H1 (cell line): ENCODE measurements around the gene FOXQ1. TPM values are rescaled to one million over a fixed set of nuclear protein-coding genes. Genes with fewer than 3 reads are reported as not detected.
A peak's percentile ranks its signal among the peaks of the same experiment; 100 is the strongest.

ENCODE experiments used
- CTCF ChIA-PET: fragments of 300-600 bp; sonication (Branson Sonifier 250); formaldehyde crosslinking; loops from one replicate; lab custom pipeline; 2021; ENCODE audit not compliant: partially characterized antibody; lab: Charles Lee
- POLR2A ChIA-PET: fragments of 300-600 bp; sonication (Branson Sonifier 250); formaldehyde crosslinking; loops from one replicate; lab custom pipeline; 2021; ENCODE audit warnings: inconsistent platforms; ENCODE audit not compliant: partially characterized antibody; lab: Charles Lee
- DNase-seq, 2 experiments: peaks; one replicate each; pipeline versions ENCODE4 v3.0.0 to v3.0.0-alpha.2; 2010 to 2022; ENCODE audit warnings: low spot score in 2 of 2, low read depth in 1 of 2, mixed read lengths in 1 of 2
- FAIRE-seq: peaks from 2 replicates; lab custom pipeline; 2011; peaks lifted over from hg19 to GRCh38; lab: Jason Lieb, UNC
- H2AFZ ChIP-seq: 2 replicates; pipeline ENCODE4 v1.8.1; 2012; ENCODE audit warnings: low read length, inconsistent platforms
- H2AK5ac ChIP-seq: 2 replicates; pipeline ENCODE4 v1.6.1; 2013; ENCODE audit warnings: low read depth, low read length
- H2BK120ac ChIP-seq: replicated peaks from 2 replicates; pipeline ENCODE3; 2013; ENCODE audit warnings: low read depth, low read length, inconsistent platforms
- H2BK12ac ChIP-seq: 2 replicates; pipeline ENCODE4 v1.6.1; 2013; ENCODE audit warnings: low read depth, low read length
- H2BK15ac ChIP-seq: 2 replicates; pipeline ENCODE4 v1.6.1; 2013; ENCODE audit warnings: low read length
- H2BK20ac ChIP-seq: 2 replicates; pipeline ENCODE4 v1.6.1; 2013; ENCODE audit warnings: low read length
- H2BK5ac ChIP-seq: 2 replicates; pipeline ENCODE4 v1.6.1; 2013; ENCODE audit warnings: low read depth, low read length
- H3K14ac ChIP-seq: 2 replicates; pipeline ENCODE4 v1.6.1; 2013; ENCODE audit warnings: inconsistent platforms; ENCODE audit not compliant: insufficient read length
- H3K18ac ChIP-seq: 2 replicates; pipeline ENCODE4 v1.6.1; 2013; ENCODE audit warnings: low read length; ENCODE audit errors: extremely low read depth
- H3K23ac ChIP-seq: 2 replicates; pipeline ENCODE4 v1.6.1; 2013; ENCODE audit warnings: inconsistent platforms; ENCODE audit not compliant: insufficient read length
- H3K23me2 ChIP-seq: 2 replicates; pipeline ENCODE4 v1.6.1; 2013; ENCODE audit warnings: low read depth, low read length
- H3K27ac ChIP-seq: 2 replicates; pipeline ENCODE4 v1.6.1; 2011; ENCODE audit warnings: low read depth, low read length, inconsistent platforms
- H3K27me3 ChIP-seq, 4 experiments: replicated peaks in 1 of 4; 1 replicate in 1 of 4; 2 replicates in 3 of 4; pipeline versions ENCODE4 v1.6.1 to v1.8.1; 2011 to 2013; ENCODE audit warnings: low read length in 3 of 4, mild to moderate bottlenecking in 3 of 4, inconsistent platforms in 2 of 4, mixed read lengths in 2 of 4, moderate library complexity in 1 of 4; ENCODE audit not compliant: control insufficient read depth in 3 of 4, insufficient read depth in 3 of 4; ENCODE audit errors: extremely low read depth in 1 of 4
- H3K36me3 ChIP-seq, 4 experiments: 2 replicates each; pipeline versions ENCODE4 v1.6.1 to v1.8.1; 2011 to 2013; ENCODE audit warnings: mild to moderate bottlenecking in 4 of 4, low read length in 3 of 4, moderate library complexity in 2 of 4, control low read depth in 1 of 4, inconsistent platforms in 1 of 4; ENCODE audit not compliant: insufficient read depth in 4 of 4, control insufficient read depth in 2 of 4
- H3K4ac ChIP-seq: replicated peaks from 2 replicates; pipeline ENCODE3; 2013; ENCODE audit warnings: low read length, low read depth, mixed read lengths, inconsistent platforms; ENCODE audit not compliant: insufficient read length
- H3K4me1 ChIP-seq, 4 experiments: replicated peaks in 1 of 4; 1 replicate in 1 of 4; 2 replicates in 3 of 4; pipeline versions ENCODE4 v1.6.1 to v1.8.1; 2011 to 2013; ENCODE audit warnings: low read length in 3 of 4, inconsistent platforms in 2 of 4, mixed read lengths in 1 of 4; ENCODE audit not compliant: insufficient read depth in 4 of 4, control insufficient read depth in 3 of 4
- H3K4me2 ChIP-seq, 2 experiments: 2 replicates each; pipeline versions ENCODE4 v1.6.1 to v1.8.1; 2011 to 2013; ENCODE audit warnings: low read depth in 2 of 2, low read length in 2 of 2, control low read depth in 1 of 2, inconsistent platforms in 1 of 2, mild to moderate bottlenecking in 1 of 2; ENCODE audit not compliant: insufficient read depth in 1 of 2
- H3K4me3 ChIP-seq, 4 experiments: fragments of 200-600, 300-600 bp in 1 of 4; sonication (generic), shearing (Covaris generic), sonication (Bioruptor Twin) in 1 of 4; 2 replicates each; pipeline versions ENCODE4 v1.5.1 to v1.8.1; 2011 to 2016; ENCODE audit warnings: low read length in 4 of 4, low read depth in 3 of 4, control low read depth in 2 of 4, inconsistent platforms in 2 of 4, mild to moderate bottlenecking in 2 of 4, mixed read lengths in 1 of 4, moderate library complexity in 1 of 4; ENCODE audit not compliant: insufficient read depth in 2 of 4; ENCODE audit errors: extremely low read depth in 1 of 4
- H3K56ac ChIP-seq: replicated peaks from 2 replicates; pipeline ENCODE3; 2013; ENCODE audit warnings: low read depth, mild to moderate bottlenecking, mixed read lengths, low read length, inconsistent platforms; ENCODE audit not compliant: insufficient read length
- H3K79me1 ChIP-seq: 2 replicates; pipeline ENCODE4 v1.6.1; 2013; ENCODE audit warnings: low read depth, low read length, control low read depth
- H3K79me2 ChIP-seq, 2 experiments: 2 replicates each; pipeline versions ENCODE4 v1.6.1 to v1.8.1; 2012 to 2013; ENCODE audit warnings: low read length in 2 of 2, mild to moderate bottlenecking in 2 of 2, inconsistent platforms in 1 of 2; ENCODE audit not compliant: insufficient read depth in 2 of 2, control insufficient read depth in 1 of 2
- H3K9ac ChIP-seq, 4 experiments: replicated peaks in 1 of 4; 1 replicate in 1 of 4; 2 replicates in 3 of 4; pipeline versions ENCODE4 v1.6.1 to v1.8.1; 2011 to 2013; ENCODE audit warnings: low read depth in 3 of 4, low read length in 3 of 4, control low read depth in 2 of 4, mild to moderate bottlenecking in 2 of 4, moderate library complexity in 2 of 4, inconsistent platforms in 1 of 4; ENCODE audit errors: extremely low read depth in 1 of 4
- H3K9me3 ChIP-seq, 2 experiments: 2 replicates each; pipeline versions ENCODE4 v1.6.1 to v1.8.1; 2012 to 2013; ENCODE audit warnings: mild to moderate bottlenecking in 2 of 2, moderate library complexity in 2 of 2, control low read depth in 1 of 2, inconsistent platforms in 1 of 2, low read depth in 1 of 2, low read length in 1 of 2, mixed read lengths in 1 of 2; ENCODE audit not compliant: insufficient read depth in 2 of 2
- H4K20me1 ChIP-seq, 2 experiments: replicated peaks in 1 of 2; 2 replicates each; pipeline versions ENCODE3 to v1.8.1; 2011 to 2013; ENCODE audit warnings: inconsistent platforms in 2 of 2, low read length in 2 of 2, mild to moderate bottlenecking in 1 of 2; ENCODE audit not compliant: insufficient read depth in 2 of 2, control insufficient read depth in 1 of 2
- H4K5ac ChIP-seq: 2 replicates; pipeline ENCODE4 v1.6.1; 2013; ENCODE audit warnings: low read length, low read depth, mixed read lengths, inconsistent platforms; ENCODE audit not compliant: insufficient read length
- H4K8ac ChIP-seq: 2 replicates; pipeline ENCODE4 v1.8.0; 2013; ENCODE audit warnings: mild to moderate bottlenecking, moderate library complexity, low read length, inconsistent platforms; ENCODE audit not compliant: insufficient read depth; ENCODE audit errors: extremely low read depth
- H4K91ac ChIP-seq: replicated peaks from 2 replicates; pipeline ENCODE3; 2013; ENCODE audit warnings: low read length, mixed read lengths, inconsistent platforms; ENCODE audit not compliant: insufficient read length
- CBX5 ChIP-seq: fragments of 300-800, 300-1000 bp; sonication (generic); IDR thresholded peaks from 2 replicates; pipeline ENCODE4 v1.7.1; 2016; ENCODE audit warnings: antibody characterized with exemption, low read length, low read depth
- EGR1 ChIP-seq: IDR thresholded peaks from 2 replicates; pipeline ENCODE4 v1.6.1; 2011; ENCODE audit warnings: low read depth, low read length, borderline replicate concordance
- JUN ChIP-seq: IDR thresholded peaks from 2 replicates; pipeline ENCODE4 v1.6.1; 2011; ENCODE audit warnings: low read depth, mild to moderate bottlenecking, improper control_type of control experiment, low read length
- KDM4A ChIP-seq: IDR thresholded peaks from one replicate; pipeline ENCODE4 v1.7.1; 2012; ENCODE audit warnings: low read depth, mild to moderate bottlenecking, moderate library complexity, low read length, inconsistent platforms; ENCODE audit not compliant: severe bottlenecking
- POLR2AphosphoS5 ChIP-seq: IDR thresholded peaks from 2 replicates; pipeline ENCODE4 v1.6.1; 2011; ENCODE audit warnings: low read depth, low read length
- RAD21 ChIP-seq, 2 experiments: IDR thresholded peaks in 1 of 2; conservative IDR thresholded peaks in 1 of 2; 2 replicates each; pipeline ENCODE4 v1.6.1; 2011; ENCODE audit warnings: low read depth in 2 of 2, low read length in 2 of 2, improper control_type of control experiment in 1 of 2, inconsistent platforms in 1 of 2, mild to moderate bottlenecking in 1 of 2, moderate library complexity in 1 of 2
- TBP ChIP-seq: IDR thresholded peaks from 2 replicates; pipeline ENCODE4 v1.6.1; 2011; ENCODE audit warnings: low read depth, low read length, improper control_type of control experiment
- TEAD4 ChIP-seq: IDR thresholded peaks from 2 replicates; pipeline ENCODE4 v1.6.1; 2012; ENCODE audit warnings: low read depth, low read length, inconsistent platforms, mixed read lengths
- WGBS, 2 experiments: shearing (Covaris generic) in 1 of 2; methylation state at CpG; one replicate each; pipeline versions ENCODE4 v1.1.6 to v1.1.7; 2013 to 2015; ENCODE audit warnings: low lambda C conversion rate in 2 of 2, mixed read lengths in 2 of 2, inconsistent platforms in 1 of 2, low coverage in 1 of 2, missing lambda C conversion rate in 1 of 2; ENCODE audit not compliant: insufficient replicate concordance in 2 of 2, insufficient coverage in 1 of 2, insufficient read length in 1 of 2; ENCODE audit errors: extremely low coverage in 1 of 2, missing lambda C conversion rate in 1 of 2; 5-methylcytosine and 5-hydroxymethylcytosine counted together
- polyA plus RNA-seq, 7 experiments: library from polyadenylated mRNA; depleted of rRNA in 3 of 7; stranded (reverse) in 5 of 7; unstranded in 2 of 7; fragments of >200 nt in 5 of 7; fragments of 200-250 nt in 2 of 7; gene quantifications; 1 replicate in 5 of 7; 2 replicates in 1 of 7; 4 replicates in 1 of 7; pipeline versions ENCODE4 v1.2.1 to v1.2.3, GENCODE V29; 2011 to 2013; ENCODE audit warnings: missing spikeins in 2 of 7, mixed read lengths in 2 of 7
- total RNA-seq: library from RNA; stranded (reverse); fragmentation: NEBNext Ultra II Directional; extraction: Animal tissue kit (Norgen Biotek cat#: 25700); gene quantifications from 2 replicates; pipeline ENCODE4 v1.2.1, GENCODE V29; 2021
- TF ChIP-seq, protein P1 (sequence below): IDR thresholded peaks from 2 replicates; pipeline ENCODE4 v1.6.1; 2012; ENCODE audit warnings: inconsistent platforms
- TF ChIP-seq, protein P2 (sequence below): IDR thresholded peaks from 2 replicates; pipeline ENCODE4 v1.6.1; 2012; ENCODE audit warnings: inconsistent platforms

The FOXQ1 gene
- total and polyA plus RNA-seq, 2 of the 8 experiments (the other 6 are each of a cell fraction or from before 2014, with no cell fraction given), result 0.03 TPM; not detected in 1

DNA sequence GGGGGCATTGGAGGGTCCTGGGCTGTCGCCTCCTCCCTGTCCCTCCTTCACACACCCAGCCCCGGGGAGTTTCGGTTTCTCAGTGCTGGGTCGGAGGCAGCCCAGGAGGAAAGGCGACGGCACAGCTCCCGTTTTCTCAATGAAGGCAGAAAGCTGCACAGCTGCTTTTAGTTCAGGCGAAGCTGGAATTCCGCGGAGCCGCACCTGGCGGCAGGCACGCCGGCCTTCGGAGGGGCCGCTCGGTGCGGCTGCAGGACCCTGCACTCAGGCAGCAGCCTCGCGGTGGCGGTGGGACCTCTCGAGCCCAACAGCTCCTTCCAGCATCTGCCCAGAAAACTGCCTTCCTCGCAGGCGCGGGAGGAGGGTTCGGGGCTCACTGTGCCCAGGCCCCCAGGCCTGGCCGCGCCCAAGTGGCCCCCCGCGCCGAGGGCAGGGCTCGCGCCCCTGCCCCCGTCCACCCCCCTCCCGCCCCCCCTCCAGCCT lies 4.6 kb downstream of the FOXQ1 start:
- FAIRE-seq, result no peak
- no peak overlapping the region for H3K56ac ChIP-seq
- ChIA-PET CTCF (interaction anchor here (0.6 to 2.0 kb wide), 6 partner anchors 20 to 404 kb away, joined by 3 to 6 read pairs (median 3); no protein-coding TSS in a partner anchor), POLR2A (interaction anchor here (0.7 kb wide), 1 partner anchor 46 kb away, joined by 3 read pairs; no protein-coding TSS in a partner anchor)
- H3K23ac ChIP-seq, result no peak overlapping the region
- no peak overlapping the region for H3K18ac ChIP-seq
- H4K91ac ChIP-seq, result no peak overlapping the region
- no peaks in the 10 kb centered on the region for H3K79me1 ChIP-seq
- H3K27me3 ChIP-seq, result peaks cover 49 to 52% (median 51%) of the 10 kb centered on the region in 4 experiments
- H3K4me3 ChIP-seq, result peak overlapping the region; percentile 15 to 54 (median 34); a peak in 6 of 8 replicates
- H2BK12ac ChIP-seq, result 0 out of 2 replicates have a peak overlapping the region, but pooled peaks have one; percentile 9
- no peak overlapping the region for H3K27ac ChIP-seq
- peaks cover 14% of the 10 kb centered on the region; the same call in 1 of the 2 replicates for H3K23me2 ChIP-seq
- DNase-seq, result peak in 1 of 2 experiments; percentile 63
- H3K36me3 ChIP-seq, result no peaks in the 10 kb centered on the region; a peak in 1 of 8 replicates
- no peak overlapping the region for H2BK20ac ChIP-seq
- H3K4ac ChIP-seq, result no peak overlapping the region
- H4K8ac ChIP-seq, result no peak overlapping the region
- WGBS, 2 experiments, result 11% methylated on average over 19 of the region's 35 CpGs; no CpG with 5 or more reads in 1 of the 2 experiments
- H2BK15ac ChIP-seq, result no peak overlapping the region
- no peak overlapping the region for H2BK5ac ChIP-seq
- H3K9me3 ChIP-seq, result peaks cover 0 to 3% of the 10 kb centered on the region in 2 experiments; a peak in 1 of 4 replicates
- peaks cover 0 to 13% (median 4%) of the 10 kb centered on the region in 4 experiments; a peak in 4 of 7 replicates for H3K4me1 ChIP-seq
- H3K14ac ChIP-seq, result no peak overlapping the region
- 0 out of 2 replicates have a peak, but pooled peaks have one; percentile 10 for TF ChIP-seq EGR1
- TF ChIP-seq, protein P1, sequence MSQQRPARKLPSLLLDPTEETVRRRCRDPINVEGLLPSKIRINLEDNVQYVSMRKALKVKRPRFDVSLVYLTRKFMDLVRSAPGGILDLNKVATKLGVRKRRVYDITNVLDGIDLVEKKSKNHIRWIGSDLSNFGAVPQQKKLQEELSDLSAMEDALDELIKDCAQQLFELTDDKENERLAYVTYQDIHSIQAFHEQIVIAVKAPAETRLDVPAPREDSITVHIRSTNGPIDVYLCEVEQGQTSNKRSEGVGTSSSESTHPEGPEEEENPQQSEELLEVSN, result 0 out of 2 replicates have a peak, but pooled peaks have one; percentile 29
- TF ChIP-seq JUN, result no peak
- peak; percentile 61; the same call in 1 of the 2 replicates for TF ChIP-seq TBP
- TF ChIP-seq, protein P2, sequence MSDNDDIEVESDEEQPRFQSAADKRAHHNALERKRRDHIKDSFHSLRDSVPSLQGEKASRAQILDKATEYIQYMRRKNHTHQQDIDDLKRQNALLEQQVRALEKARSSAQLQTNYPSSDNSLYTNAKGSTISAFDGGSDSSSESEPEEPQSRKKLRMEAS, result peak; percentile 54
- peak; percentile 75 for TF ChIP-seq TEAD4
- no peak for TF ChIP-seq POLR2AphosphoS5
- TF ChIP-seq RAD21 (IDR thresholded peaks at IDR 0.05 in 1 of 2, conservative IDR thresholded peaks at IDR 0.05 in 1 of 2; ENCODE audit: low read depth in 2 of 2, low read length in 2 of 2), result peak; percentile 1 to 33; a peak in 1 of 4 replicates
- TF ChIP-seq KDM4A, result peak; percentile 38
- no peak for TF ChIP-seq CBX5
- no peak overlapping the region for H4K5ac ChIP-seq
- no peaks in the 10 kb centered on the region for H3K79me2 ChIP-seq
- no peak overlapping the region for H3K9ac ChIP-seq
- no peak overlapping the region for H2AK5ac ChIP-seq
- peak overlapping the region; percentile 52 to 62 for H3K4me2 ChIP-seq
- no peak overlapping the region for H2BK120ac ChIP-seq
- H4K20me1 ChIP-seq, result peaks cover 7 to 13% of the 10 kb centered on the region in 2 experiments
- no peak overlapping the region for H2AFZ ChIP-seq
